ENCODE measurements around the gene TSPAN18. TPM values are rescaled to one million over a fixed set of nuclear protein-coding genes. Genes with fewer than 3 reads are reported as not detected.

TSPAN18 gene
- total RNA-seq, 1 experiment from 2014 or later = 1.8 TPM

DNA sequence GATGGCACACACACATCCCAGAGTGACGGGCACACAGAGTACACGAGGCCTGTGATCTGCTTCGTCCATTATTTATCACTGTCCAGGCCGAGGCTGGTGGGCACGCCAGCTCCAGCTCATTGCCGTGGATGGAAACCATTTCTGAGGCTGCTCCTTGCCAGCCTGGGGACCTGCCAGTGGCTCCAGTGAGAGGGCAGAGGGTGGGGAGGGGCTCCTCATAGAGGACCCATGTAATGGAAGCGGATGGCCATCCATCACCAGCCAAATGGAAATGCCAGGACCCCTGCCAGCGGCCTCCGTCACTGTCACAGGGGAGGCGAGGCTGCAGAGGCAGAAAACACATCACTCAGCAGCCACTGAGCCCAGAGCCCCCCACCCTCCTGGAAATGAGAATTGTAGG, 188.2 kb downstream of the TSPAN18 start:
- H3K9ac ChIP-seq (ENCODE audit: low read length) = peak overlapping the region; percentile 19; the same call in 1 of the 2 replicates
- H4K20me1 ChIP-seq (ENCODE audit: insufficient read depth, low read depth, low read length) = no peaks in the 10 kb centered on the region
- H3K4me2 ChIP-seq (ENCODE audit: low read depth, low read length, poor library complexity, severe bottlenecking) = peak overlapping the region; percentile 44
- no peak overlapping the region for H3K27ac ChIP-seq (ENCODE audit: low read length)
- H3K9me3 ChIP-seq (ENCODE audit: low read length) = no peaks in the 10 kb centered on the region
- no peaks in the 10 kb centered on the region for H3K9me2 ChIP-seq (replicated peaks; ENCODE audit: insufficient read depth, low read length)
- H3K79me2 ChIP-seq (ENCODE audit: low read length) = no peaks in the 10 kb centered on the region
- H3K36me3 ChIP-seq (ENCODE audit: insufficient read depth, low read length) = no peaks in the 10 kb centered on the region
- H3K4me3 ChIP-seq (ENCODE audit: low read length) = no peak overlapping the region; the same call in 1 of the 2 replicates
- H3K27me3 ChIP-seq (ENCODE audit: low read length) = no peaks in the 10 kb centered on the region
- peaks cover 26% of the 10 kb centered on the region for H3K4me1 ChIP-seq (ENCODE audit: low read length)
- H2AFZ ChIP-seq (ENCODE audit: low read length) = no peak overlapping the region
- no peak for DNase-seq

DNA sequence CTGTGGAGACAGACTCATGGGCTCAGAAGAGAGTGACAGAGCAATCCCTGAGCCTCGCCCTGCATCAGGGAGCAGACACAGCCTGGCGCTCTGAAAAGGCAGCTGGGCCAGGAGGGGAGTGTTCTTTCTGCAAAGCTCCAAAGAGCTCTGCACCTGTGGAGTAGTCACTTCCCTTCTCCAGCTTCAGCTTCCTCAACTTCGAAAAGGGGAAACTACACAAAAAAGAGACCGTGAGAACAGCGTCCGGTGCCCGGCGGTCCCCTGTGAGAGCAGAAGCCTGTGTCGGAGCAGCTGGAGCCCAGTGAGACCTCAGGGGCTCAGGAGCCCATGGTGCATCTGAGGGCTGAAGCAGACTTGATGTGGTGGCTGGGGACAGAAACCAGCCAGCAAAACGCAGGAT, 188.9 kb downstream of the TSPAN18 start:
- DNase-seq = peak; percentile 82
- Histone ChIP-seq H3K9me3 (ENCODE audit: low read length) (no peaks in the 10 kb centered on the region), H4K20me1 (ENCODE audit: insufficient read depth, low read depth, low read length) (no peaks in the 10 kb centered on the region), H2AFZ (ENCODE audit: low read length) (no peak overlapping the region), H3K4me1 (ENCODE audit: low read length) (peaks cover 26% of the 10 kb centered on the region), H3K4me3 (ENCODE audit: low read length) (no peak overlapping the region; the same call in 1 of the 2 replicates), H3K27me3 (ENCODE audit: low read length) (no peaks in the 10 kb centered on the region), H3K4me2 (ENCODE audit: low read depth, low read length, poor library complexity, severe bottlenecking) (peak overlapping the region; percentile 44), H3K9ac (ENCODE audit: low read length) (peak overlapping the region; percentile 19; the same call in 1 of the 2 replicates), H3K9me2 (replicated peaks; ENCODE audit: insufficient read depth, low read length) (no peaks in the 10 kb centered on the region), H3K27ac (ENCODE audit: low read length) (no peak overlapping the region), H3K79me2 (ENCODE audit: low read length) (no peaks in the 10 kb centered on the region), H3K36me3 (ENCODE audit: insufficient read depth, low read length) (no peaks in the 10 kb centered on the region)

DNA sequence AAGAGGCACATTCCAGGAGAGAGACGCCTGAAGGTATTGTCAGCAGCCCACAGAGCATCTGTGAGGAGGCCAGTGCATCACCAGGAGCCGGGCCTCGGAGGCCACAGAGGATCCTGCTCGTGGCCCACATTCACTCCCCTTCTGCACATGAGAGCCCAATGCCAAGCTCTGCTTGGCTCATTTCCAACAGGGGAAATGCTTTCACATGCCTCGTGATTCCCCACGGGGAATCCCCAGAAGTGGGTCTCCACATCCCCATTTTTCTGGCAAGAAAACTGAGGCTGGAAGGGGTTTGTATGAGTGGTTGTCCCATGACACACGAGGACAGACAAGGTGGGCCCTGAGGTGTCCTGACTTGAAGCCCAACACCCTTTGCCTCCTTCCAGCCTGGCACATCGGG, 189.6 kb downstream of the TSPAN18 start:
- Histone ChIP-seq H4K20me1 (ENCODE audit: insufficient read depth, low read depth, low read length) (no peaks in the 10 kb centered on the region), H3K9me3 (ENCODE audit: low read length) (no peaks in the 10 kb centered on the region), H3K9ac (ENCODE audit: low read length) (no peak overlapping the region), H3K9me2 (replicated peaks; ENCODE audit: insufficient read depth, low read length) (no peaks in the 10 kb centered on the region), H3K36me3 (ENCODE audit: insufficient read depth, low read length) (no peaks in the 10 kb centered on the region), H3K27me3 (ENCODE audit: low read length) (no peaks in the 10 kb centered on the region), H3K4me3 (ENCODE audit: low read length) (no peak overlapping the region), H2AFZ (ENCODE audit: low read length) (no peak overlapping the region), H3K4me1 (ENCODE audit: low read length) (peaks cover 22% of the 10 kb centered on the region), H3K4me2 (ENCODE audit: low read depth, low read length, poor library complexity, severe bottlenecking) (peak overlapping the region; percentile 44), H3K27ac (ENCODE audit: low read length) (no peak overlapping the region), H3K79me2 (ENCODE audit: low read length) (no peaks in the 10 kb centered on the region)
- no peak for DNase-seq

DNA sequence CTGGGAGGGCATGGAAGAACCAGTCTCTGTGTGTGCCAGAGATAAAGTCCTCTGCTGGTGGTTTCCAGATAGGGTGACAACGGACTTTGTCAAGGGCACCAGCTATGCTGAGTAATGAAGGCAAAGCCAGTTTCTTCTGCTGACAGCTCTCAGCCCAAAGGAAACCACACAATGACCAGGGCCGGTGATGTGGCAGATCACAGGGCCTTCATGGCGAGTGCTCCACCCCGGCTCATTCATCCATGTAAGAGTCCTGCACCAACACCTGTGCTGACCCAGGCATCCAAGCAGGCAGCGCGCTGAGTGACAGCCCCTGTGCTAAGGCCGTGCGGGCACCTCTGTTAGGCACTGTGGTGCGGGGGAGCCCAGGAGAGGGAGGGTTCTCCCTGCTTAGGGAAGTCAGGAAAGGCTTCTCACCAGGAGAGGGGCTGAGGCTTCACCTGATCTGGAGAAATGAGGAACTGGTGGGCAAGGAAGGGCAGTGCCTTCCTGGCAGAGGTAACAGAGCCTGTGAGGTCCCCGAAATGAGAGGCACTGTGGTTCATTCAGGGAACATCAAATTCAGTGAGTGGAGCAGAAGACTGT, 190.1 kb downstream of the TSPAN18 start:
- Histone ChIP-seq H3K4me1 (ENCODE audit: low read length) (peaks cover 18% of the 10 kb centered on the region), H3K9ac (ENCODE audit: low read length) (no peak overlapping the region), H2AFZ (ENCODE audit: low read length) (no peak overlapping the region), H4K20me1 (ENCODE audit: insufficient read depth, low read depth, low read length) (no peaks in the 10 kb centered on the region), H3K4me3 (ENCODE audit: low read length) (no peak overlapping the region), H3K4me2 (ENCODE audit: low read depth, low read length, poor library complexity, severe bottlenecking) (no peak overlapping the region), H3K36me3 (ENCODE audit: insufficient read depth, low read length) (no peaks in the 10 kb centered on the region), H3K79me2 (ENCODE audit: low read length) (no peaks in the 10 kb centered on the region), H3K27ac (ENCODE audit: low read length) (no peak overlapping the region), H3K9me3 (ENCODE audit: low read length) (no peaks in the 10 kb centered on the region), H3K27me3 (ENCODE audit: low read length) (no peaks in the 10 kb centered on the region), H3K9me2 (replicated peaks; ENCODE audit: insufficient read depth, low read length) (no peaks in the 10 kb centered on the region)
- no peak for DNase-seq

DNA sequence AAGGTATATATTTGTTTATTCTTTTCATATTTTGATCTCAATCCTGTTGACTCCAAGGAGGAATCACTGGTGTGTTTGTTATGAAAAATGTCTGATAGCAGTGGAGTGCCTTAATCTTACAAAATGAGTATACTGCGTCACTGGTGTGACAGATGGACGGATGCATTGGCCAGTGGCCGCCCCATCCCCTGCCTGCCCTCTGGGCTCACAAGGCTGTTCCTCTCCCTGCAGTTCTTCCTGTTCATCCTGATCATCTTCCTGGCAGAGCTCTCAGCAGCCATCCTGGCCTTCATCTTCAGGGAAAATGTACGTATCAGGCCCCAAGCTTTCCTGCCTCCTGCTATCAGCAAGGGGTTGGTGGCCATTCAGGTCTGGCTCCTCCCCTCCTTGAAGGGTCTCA, 191.0 kb downstream of the TSPAN18 start:
- DNase-seq = no peak

DNA sequence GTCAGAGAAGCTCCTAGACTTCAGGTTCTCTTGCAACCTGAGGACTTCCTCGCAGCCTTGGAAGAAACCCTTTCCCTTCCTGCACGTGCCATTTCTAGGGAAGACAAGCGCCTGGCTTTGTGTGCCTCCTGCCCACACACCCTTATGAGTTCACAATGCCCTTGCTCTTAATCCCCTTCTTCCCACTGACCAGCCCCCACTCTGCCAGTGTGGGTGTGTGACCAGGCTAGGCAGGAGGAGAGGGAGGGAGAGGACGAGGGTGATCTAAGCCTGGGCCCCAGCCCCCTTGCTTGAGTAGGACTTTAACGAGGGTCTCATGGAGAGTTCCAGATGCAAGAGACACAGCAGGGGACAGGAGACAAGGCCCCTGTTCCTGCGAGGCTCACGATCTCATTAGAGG, 193.7 kb downstream of the TSPAN18 start:
- no peak overlapping the region for H3K9ac ChIP-seq (ENCODE audit: low read length)
- H3K4me2 ChIP-seq (ENCODE audit: low read depth, low read length, poor library complexity, severe bottlenecking) = no peak overlapping the region
- no peaks in the 10 kb centered on the region for H3K36me3 ChIP-seq (ENCODE audit: insufficient read depth, low read length)
- no peak overlapping the region for H2AFZ ChIP-seq (ENCODE audit: low read length)
- no peak for DNase-seq
- no peak overlapping the region for H3K27ac ChIP-seq (ENCODE audit: low read length)
- no peaks in the 10 kb centered on the region for H3K79me2 ChIP-seq (ENCODE audit: low read length)
- H3K4me3 ChIP-seq (ENCODE audit: low read length) = no peak overlapping the region
- no peaks in the 10 kb centered on the region for H4K20me1 ChIP-seq (ENCODE audit: insufficient read depth, low read depth, low read length)
- H3K9me3 ChIP-seq (ENCODE audit: low read length) = no peaks in the 10 kb centered on the region
- no peaks in the 10 kb centered on the region for H3K27me3 ChIP-seq (ENCODE audit: low read length)
- H3K9me2 ChIP-seq (replicated peaks; ENCODE audit: insufficient read depth, low read length) = no peaks in the 10 kb centered on the region
- peaks cover 9% of the 10 kb centered on the region for H3K4me1 ChIP-seq (ENCODE audit: low read length)

More for the DNA sequence above, 191.0 kb downstream of the TSPAN18 start:
- H3K4me2 ChIP-seq (ENCODE audit: low read depth, low read length, poor library complexity, severe bottlenecking) = no peak overlapping the region
- H3K27me3 ChIP-seq (ENCODE audit: low read length) = no peaks in the 10 kb centered on the region
- H3K4me3 ChIP-seq (ENCODE audit: low read length) = no peak overlapping the region
- H4K20me1 ChIP-seq (ENCODE audit: insufficient read depth, low read depth, low read length) = no peaks in the 10 kb centered on the region
- peaks cover 18% of the 10 kb centered on the region for H3K4me1 ChIP-seq (ENCODE audit: low read length)
- no peaks in the 10 kb centered on the region for H3K79me2 ChIP-seq (ENCODE audit: low read length)
- no peaks in the 10 kb centered on the region for H3K36me3 ChIP-seq (ENCODE audit: insufficient read depth, low read length)
- no peaks in the 10 kb centered on the region for H3K9me2 ChIP-seq (replicated peaks; ENCODE audit: insufficient read depth, low read length)
- no peak overlapping the region for H2AFZ ChIP-seq (ENCODE audit: low read length)
- no peak overlapping the region for H3K27ac ChIP-seq (ENCODE audit: low read length)
- no peak overlapping the region for H3K9ac ChIP-seq (ENCODE audit: low read length)
- no peaks in the 10 kb centered on the region for H3K9me3 ChIP-seq (ENCODE audit: low read length)

DNA sequence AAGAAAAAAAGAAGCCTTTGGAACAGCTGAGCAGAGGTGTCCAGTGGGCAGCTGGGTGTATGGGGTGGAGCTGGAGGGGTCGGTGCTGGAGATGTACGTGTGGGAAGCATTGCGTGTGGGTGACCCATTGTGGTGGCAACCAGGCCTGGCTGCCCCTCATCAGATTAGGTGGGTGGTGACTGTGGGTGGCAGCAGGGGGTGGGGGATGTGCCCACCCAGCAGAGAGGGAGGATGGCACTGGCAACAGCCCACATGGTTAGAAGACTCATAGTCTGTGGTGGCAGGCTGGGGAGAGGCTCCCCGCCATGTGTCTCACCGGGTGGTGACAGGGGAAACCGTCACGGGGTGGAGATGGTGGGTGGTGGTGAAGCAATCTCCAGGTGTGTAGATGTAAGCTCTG, 196.4 kb downstream of the TSPAN18 start:
- DNase-seq = no peak
- Histone ChIP-seq H4K20me1 (ENCODE audit: insufficient read depth, low read depth, low read length) (0 out of 2 replicates have a peak, but pooled peaks cover 4% of the 10 kb centered on the region), H3K79me2 (ENCODE audit: low read length) (no peaks in the 10 kb centered on the region), H3K4me1 (ENCODE audit: low read length) (no peaks in the 10 kb centered on the region), H3K9me3 (ENCODE audit: low read length) (no peaks in the 10 kb centered on the region), H3K4me2 (ENCODE audit: low read depth, low read length, poor library complexity, severe bottlenecking) (no peak overlapping the region), H3K27me3 (ENCODE audit: low read length) (no peaks in the 10 kb centered on the region), H3K9ac (ENCODE audit: low read length) (no peak overlapping the region), H3K4me3 (ENCODE audit: low read length) (no peak overlapping the region), H3K27ac (ENCODE audit: low read length) (no peak overlapping the region), H2AFZ (ENCODE audit: low read length) (no peak overlapping the region), H3K36me3 (ENCODE audit: insufficient read depth, low read length) (no peaks in the 10 kb centered on the region), H3K9me2 (replicated peaks; ENCODE audit: insufficient read depth, low read length) (no peaks in the 10 kb centered on the region)

DNA sequence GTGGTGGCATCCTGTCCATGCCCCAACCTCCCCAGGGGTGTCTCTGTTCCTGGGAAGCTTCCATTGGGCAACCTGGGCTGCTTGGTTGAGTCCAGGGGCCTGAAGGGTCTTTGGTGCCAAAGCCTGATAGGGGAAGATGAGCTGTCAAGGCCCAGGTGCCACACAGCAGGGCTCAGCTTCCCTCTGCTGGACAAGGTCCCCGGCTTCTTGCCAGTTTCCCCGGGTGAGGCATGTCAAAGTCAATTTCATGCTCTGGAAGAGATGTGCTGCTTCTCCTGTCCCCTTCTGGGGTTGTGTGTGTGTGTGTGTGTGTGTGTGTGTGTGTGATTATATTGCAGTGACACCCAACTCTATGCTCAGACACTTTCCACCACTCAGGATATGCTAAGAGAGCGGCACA, 197.0 kb downstream of the TSPAN18 start:
- Histone ChIP-seq H3K4me2 (ENCODE audit: low read depth, low read length, poor library complexity, severe bottlenecking) (no peak overlapping the region), H3K9ac (ENCODE audit: low read length) (no peak overlapping the region), H3K9me3 (ENCODE audit: low read length) (no peaks in the 10 kb centered on the region), H3K79me2 (ENCODE audit: low read length) (no peaks in the 10 kb centered on the region), H3K9me2 (replicated peaks; ENCODE audit: insufficient read depth, low read length) (no peaks in the 10 kb centered on the region), H3K4me1 (ENCODE audit: low read length) (no peaks in the 10 kb centered on the region), H3K36me3 (ENCODE audit: insufficient read depth, low read length) (no peaks in the 10 kb centered on the region), H3K4me3 (ENCODE audit: low read length) (no peak overlapping the region), H3K27ac (ENCODE audit: low read length) (no peak overlapping the region), H3K27me3 (ENCODE audit: low read length) (no peaks in the 10 kb centered on the region), H2AFZ (ENCODE audit: low read length) (no peak overlapping the region), H4K20me1 (ENCODE audit: insufficient read depth, low read depth, low read length) (0 out of 2 replicates have a peak, but pooled peaks cover 4% of the 10 kb centered on the region)
- DNase-seq = no peak

All from Karpas-422 (cell line).